Astrocyte of the hippocampus (primary cell): ENCODE measurements around the gene RBM34.
"Not testable (repeated sequence)": the region's sequence is repeated elsewhere in the genome, so short reads cannot be mapped to it uniquely, and the experiment has no call there.

Experiments
- DNase-seq: peaks from one replicate; pipeline ENCODE4 v3.0.0; 2011; ENCODE audit warnings: low read depth, low spot score

RBM34 gene

GRCh38 chr1:235092415-235092814 lies 68.6 kb downstream of the RBM34 start:
- DNase-seq = not testable (repeated sequence)

- DNase-seq = not testable (repeated sequence)
Observed at GRCh38 chr1:235092045-235092406, 69.0 kb downstream of the RBM34 start.

- DNase-seq = not testable (repeated sequence)
Observed at GRCh38 chr1:235091319-235092044, 69.6 kb downstream of the RBM34 start.

- DNase-seq = peak; percentile 95
Observed at GRCh38 chr1:235090406-235091069, 70.5 kb downstream of the RBM34 start.

- no peak for DNase-seq
Observed at GRCh38 chr1:235088907-235089306, 72.1 kb downstream of the RBM34 start.

- DNase-seq = no peak
Observed at GRCh38 chr1:235088430-235088829, 72.6 kb downstream of the RBM34 start.

GRCh38 chr1:235087906-235088305 lies 73.1 kb downstream of the RBM34 start:
- no peak for DNase-seq

- DNase-seq = not testable (repeated sequence)
Observed at GRCh38 chr1:235085411-235086117, 75.5 kb downstream of the RBM34 start.
